WTC11 (cell line): ENCODE data around the gene FAM20A. TPM values are rescaled to one million over a fixed set of nuclear protein-coding genes. Genes with fewer than 3 reads are reported as not detected.
A peak's percentile ranks its signal among the peaks of the same experiment; 100 is the strongest.

Experiments
- ATAC-seq: fragments of 200-7000 bp; cut with Tn5 transposase; 2 replicates; pipeline ENCODE4 v1.10.0; 2021; ENCODE audit warnings: mild to moderate bottlenecking, moderate library complexity
- CTCF ChIA-PET: fragments of 300-600 bp; sonication (Branson Sonifier 250); formaldehyde crosslinking; loops from one replicate; lab custom pipeline; 2021; ENCODE audit warnings: antibody characterized with exemption; lab: Charles Lee
- POLR2A ChIA-PET: fragments of 350-600 bp; sonication (Branson Sonifier 250); formaldehyde crosslinking; loops from one replicate; lab custom pipeline; 2021; ENCODE audit warnings: antibody characterized with exemption; lab: Charles Lee
- DNase-seq: peaks from one replicate; pipeline ENCODE4 v3.0.0; 2021; ENCODE audit warnings: low spot score
- H3K27ac Mint-ChIP-seq: 2 replicates; pipeline ENCODE4 v1.8.0; 2021; ENCODE audit warnings: mixed read lengths
- H3K27me3 Mint-ChIP-seq: 2 replicates; pipeline ENCODE4 v1.8.0; 2021; ENCODE audit warnings: low read depth, mild to moderate bottlenecking, moderate library complexity, mixed read lengths
- H3K36me3 Mint-ChIP-seq: 2 replicates; pipeline ENCODE4 v1.8.0; 2021; ENCODE audit warnings: mixed read lengths
- H3K4me1 Mint-ChIP-seq: 2 replicates; pipeline ENCODE4 v1.8.0; 2022; ENCODE audit warnings: mixed read lengths
- H3K4me3 Mint-ChIP-seq: 2 replicates; pipeline ENCODE4 v1.8.0; 2021; ENCODE audit warnings: mild to moderate bottlenecking, moderate library complexity, mixed read lengths
- H3K9me3 Mint-ChIP-seq: 2 replicates; pipeline ENCODE4 v1.8.0; 2021; ENCODE audit warnings: mixed read lengths
- AFF4 ChIP-seq: sonication (generic); formaldehyde crosslinking; IDR thresholded peaks from 2 replicates; pipeline ENCODE4 v1.8.1; 2023; ENCODE audit warnings: mild to moderate bottlenecking, missing genetic modification reagents, borderline replicate concordance
- CREM ChIP-seq: sonication (generic); formaldehyde crosslinking; IDR thresholded peaks from 2 replicates; pipeline ENCODE4 v1.8.1; 2022; ENCODE audit warnings: mild to moderate bottlenecking, missing genetic modification reagents, moderate library complexity
- EMX1 ChIP-seq: fragments of 250-450 bp; sonication (Bioruptor Pico); IDR thresholded peaks from 2 replicates; pipeline ENCODE4 v1.8.0; 2021; ENCODE audit warnings: mild to moderate bottlenecking
- ESRRA ChIP-seq: sonication (generic); formaldehyde crosslinking; IDR thresholded peaks from 2 replicates; pipeline ENCODE4 v1.8.1; 2022; ENCODE audit warnings: mild to moderate bottlenecking, missing genetic modification reagents, borderline replicate concordance
- ETV6 ChIP-seq: sonication (generic); formaldehyde crosslinking; IDR thresholded peaks from 2 replicates; pipeline ENCODE4 v1.8.1; 2022; ENCODE audit warnings: mild to moderate bottlenecking, missing genetic modification reagents
- FOXP4 ChIP-seq: sonication (generic); formaldehyde crosslinking; IDR thresholded peaks from 2 replicates; pipeline ENCODE4 v1.8.0; 2022; ENCODE audit warnings: mild to moderate bottlenecking, missing genetic modification reagents
- IRF1 ChIP-seq: sonication (generic); formaldehyde crosslinking; IDR thresholded peaks from 2 replicates; pipeline ENCODE4 v1.8.0; 2023; ENCODE audit warnings: missing genetic modification reagents
- IRF2 ChIP-seq: sonication (generic); formaldehyde crosslinking; IDR thresholded peaks from 2 replicates; pipeline ENCODE4 v1.8.0; 2022; ENCODE audit warnings: low read depth, missing genetic modification reagents, borderline replicate concordance
- JUN ChIP-seq: sonication (generic); formaldehyde crosslinking; IDR thresholded peaks from 2 replicates; pipeline ENCODE4 v1.8.0; 2023; ENCODE audit warnings: mild to moderate bottlenecking, missing genetic modification reagents
- MLX ChIP-seq: sonication (generic); formaldehyde crosslinking; IDR thresholded peaks from 2 replicates; pipeline ENCODE4 v1.8.1; 2023; ENCODE audit warnings: mild to moderate bottlenecking, missing genetic modification reagents, moderate library complexity
- NR1H2 ChIP-seq: sonication (generic); formaldehyde crosslinking; IDR thresholded peaks from 2 replicates; pipeline ENCODE4 v1.9.0; 2021; ENCODE audit warnings: mild to moderate bottlenecking, moderate library complexity, missing genetic modification reagents
- SMAD3 ChIP-seq: sonication (generic); formaldehyde crosslinking; IDR thresholded peaks from 2 replicates; pipeline ENCODE4 v1.8.0; 2022; ENCODE audit warnings: missing genetic modification reagents, mild to moderate bottlenecking, borderline replicate concordance
- ZBTB21 ChIP-seq: sonication (generic); formaldehyde crosslinking; IDR thresholded peaks from 2 replicates; pipeline ENCODE4 v1.8.1; 2023; ENCODE audit warnings: mild to moderate bottlenecking, missing genetic modification reagents, borderline replicate concordance
- ZNF396 ChIP-seq: fragments of 250-450 bp; sonication (Bioruptor Pico); IDR thresholded peaks from 2 replicates; pipeline ENCODE4 v1.8.0; 2021; ENCODE audit warnings: mild to moderate bottlenecking, moderate library complexity, borderline replicate concordance
- ZNF416 ChIP-seq: fragments of 250-450 bp; sonication (Bioruptor Pico); IDR thresholded peaks from 2 replicates; pipeline ENCODE4 v1.9.0; 2021; ENCODE audit warnings: mild to moderate bottlenecking, inconsistent platforms
- ZNF532 ChIP-seq: fragments of 250-450 bp; sonication (Bioruptor Pico); IDR thresholded peaks from 2 replicates; pipeline ENCODE4 v1.9.0; 2021; ENCODE audit warnings: mild to moderate bottlenecking, borderline replicate concordance
- total RNA-seq: library from RNA; stranded (reverse); gene quantifications from 3 replicates; pipeline ENCODE4 v1.2.3, GENCODE V29; 2021
- TF ChIP-seq, protein P1 (sequence below): sonication (generic); formaldehyde crosslinking; IDR thresholded peaks from 2 replicates; pipeline ENCODE4 v1.8.1; 2023; ENCODE audit warnings: mild to moderate bottlenecking, missing genetic modification reagents
- TF ChIP-seq, protein P2 (sequence below): fragments of 250-450 bp; sonication (Bioruptor Pico); IDR thresholded peaks from 2 replicates; pipeline ENCODE4 v1.9.0; 2021; ENCODE audit warnings: mild to moderate bottlenecking

Gene FAM20A
- total RNA-seq, 1 experiment from 2014 or later, result 5.8 TPM

- ATAC-seq, result no peak
- peaks cover 38% of the 10 kb centered on the region for H3K4me1 Mint-ChIP-seq
- peaks cover 31% of the 10 kb centered on the region for H3K9me3 Mint-ChIP-seq
- TF ChIP-seq EMX1 (CRISPR knock-in tag) (no peak), ZBTB21 (CRISPR knock-in tag) (no peak), SMAD3 (CRISPR knock-in tag) (no peak), NR1H2 (no peak), ESRRA (CRISPR knock-in tag) (no peak)
- TF ChIP-seq, protein P1, sequence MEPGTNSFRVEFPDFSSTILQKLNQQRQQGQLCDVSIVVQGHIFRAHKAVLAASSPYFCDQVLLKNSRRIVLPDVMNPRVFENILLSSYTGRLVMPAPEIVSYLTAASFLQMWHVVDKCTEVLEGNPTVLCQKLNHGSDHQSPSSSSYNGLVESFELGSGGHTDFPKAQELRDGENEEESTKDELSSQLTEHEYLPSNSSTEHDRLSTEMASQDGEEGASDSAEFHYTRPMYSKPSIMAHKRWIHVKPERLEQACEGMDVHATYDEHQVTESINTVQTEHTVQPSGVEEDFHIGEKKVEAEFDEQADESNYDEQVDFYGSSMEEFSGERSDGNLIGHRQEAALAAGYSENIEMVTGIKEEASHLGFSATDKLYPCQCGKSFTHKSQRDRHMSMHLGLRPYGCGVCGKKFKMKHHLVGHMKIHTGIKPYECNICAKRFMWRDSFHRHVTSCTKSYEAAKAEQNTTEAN (CRISPR knock-in tag), result no peak
- H3K27ac Mint-ChIP-seq, result no peak overlapping the region
- no peak overlapping the region; the same call in 1 of the 2 replicates for H3K4me3 Mint-ChIP-seq
- CTCF ChIA-PET, result interaction anchor here (0.6 kb wide), 1 partner anchor 10 kb away, joined by 3 read pairs; no protein-coding TSS in a partner anchor
- H3K27me3 Mint-ChIP-seq, result peaks cover 46% of the 10 kb centered on the region
- POLR2A ChIA-PET, result no interaction called here
- no peak for DNase-seq
- peaks cover 19% of the 10 kb centered on the region for H3K36me3 Mint-ChIP-seq
These were observed 2.5 kb upstream of the FAM20A start for GRCh38 chr17:68603656-68604055.

DNA sequence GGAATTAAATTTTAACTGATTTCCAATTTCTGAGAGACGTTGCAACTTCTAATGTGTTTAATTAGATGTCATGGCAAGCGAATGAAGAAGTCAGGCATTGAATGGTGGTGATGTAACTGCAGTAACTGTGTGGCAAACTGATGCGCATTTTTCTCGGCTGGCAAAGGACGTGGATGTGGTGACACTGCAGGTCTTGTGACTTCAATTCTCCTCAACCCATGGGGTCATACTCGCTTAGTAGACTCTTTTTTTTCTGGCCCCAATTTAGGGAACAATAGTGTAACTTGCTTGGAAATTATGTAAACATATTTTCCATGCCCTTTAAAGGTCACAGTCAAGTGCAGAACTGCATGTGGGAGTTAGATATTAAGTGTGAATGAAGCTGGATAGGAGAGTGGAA, 1.9 kb upstream of the FAM20A start:
- no peak overlapping the region for H3K27ac Mint-ChIP-seq
- ChIA-PET POLR2A (no interaction called here), CTCF (no interaction called here)
- H3K27me3 Mint-ChIP-seq, result peaks cover 49% of the 10 kb centered on the region
- peaks cover 25% of the 10 kb centered on the region for H3K9me3 Mint-ChIP-seq
- H3K36me3 Mint-ChIP-seq, result peaks cover 16% of the 10 kb centered on the region
- no peak for TF ChIP-seq SMAD3 (CRISPR knock-in tag)
- TF ChIP-seq ETV6 (CRISPR knock-in tag), result no peak
- ATAC-seq, result no peak
- no peak overlapping the region for H3K4me3 Mint-ChIP-seq
- H3K4me1 Mint-ChIP-seq, result peaks cover 38% of the 10 kb centered on the region
- DNase-seq, result no peak

GRCh38 chr17:68602289-68602688, 1.1 kb upstream of the FAM20A start:
- peaks cover 47% of the 10 kb centered on the region for H3K27me3 Mint-ChIP-seq
- TF ChIP-seq JUN (no peak), FOXP4 (no peak), MLX (CRISPR knock-in tag) (no peak), ZNF416 (no peak), CREM (CRISPR knock-in tag) (no peak), AFF4 (CRISPR knock-in tag) (no peak), ESRRA (CRISPR knock-in tag) (no peak), ZNF532 (no peak), IRF1 (CRISPR knock-in tag) (no peak), SMAD3 (CRISPR knock-in tag) (no peak), IRF2 (CRISPR knock-in tag) (no peak), ETV6 (CRISPR knock-in tag) (no peak), ZNF396 (CRISPR knock-in tag) (no peak)
- TF ChIP-seq, protein P2, sequence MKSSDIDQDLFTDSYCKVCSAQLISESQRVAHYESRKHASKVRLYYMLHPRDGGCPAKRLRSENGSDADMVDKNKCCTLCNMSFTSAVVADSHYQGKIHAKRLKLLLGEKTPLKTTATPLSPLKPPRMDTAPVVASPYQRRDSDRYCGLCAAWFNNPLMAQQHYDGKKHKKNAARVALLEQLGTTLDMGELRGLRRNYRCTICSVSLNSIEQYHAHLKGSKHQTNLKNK (CRISPR knock-in tag), result no peak

More at GRCh38 chr17:68602289-68602688, 1.1 kb upstream of the FAM20A start:
- Mint-ChIP-seq H3K27ac (no peak overlapping the region), H3K9me3 (peaks cover 17% of the 10 kb centered on the region), H3K4me1 (peaks cover 38% of the 10 kb centered on the region), H3K4me3 (peak overlapping the region; percentile 66), H3K36me3 (peaks cover 9% of the 10 kb centered on the region)
- ChIA-PET CTCF (interaction anchor here (1.2 to 1.4 kb wide), 2 partner anchors 12 to 68 kb away, joined by 3 to 4 read pairs; no protein-coding TSS in a partner anchor), POLR2A (no interaction called here)
- DNase-seq (no peak), ATAC-seq (no peak)
